ENCODE data around the gene FOSL2. TPM values are rescaled to one million over a fixed set of nuclear protein-coding genes. Genes with fewer than 3 reads are reported as not detected.

FOSL2 gene
- total RNA-seq, 2 donors from 2014 or later: 27.5 to 33.9 TPM

- H3K27ac ChIP-seq: no peak overlapping the region
These were observed 40.6 kb upstream of the FOSL2 start for GRCh38 chr2:28352104-28352503.

DNA sequence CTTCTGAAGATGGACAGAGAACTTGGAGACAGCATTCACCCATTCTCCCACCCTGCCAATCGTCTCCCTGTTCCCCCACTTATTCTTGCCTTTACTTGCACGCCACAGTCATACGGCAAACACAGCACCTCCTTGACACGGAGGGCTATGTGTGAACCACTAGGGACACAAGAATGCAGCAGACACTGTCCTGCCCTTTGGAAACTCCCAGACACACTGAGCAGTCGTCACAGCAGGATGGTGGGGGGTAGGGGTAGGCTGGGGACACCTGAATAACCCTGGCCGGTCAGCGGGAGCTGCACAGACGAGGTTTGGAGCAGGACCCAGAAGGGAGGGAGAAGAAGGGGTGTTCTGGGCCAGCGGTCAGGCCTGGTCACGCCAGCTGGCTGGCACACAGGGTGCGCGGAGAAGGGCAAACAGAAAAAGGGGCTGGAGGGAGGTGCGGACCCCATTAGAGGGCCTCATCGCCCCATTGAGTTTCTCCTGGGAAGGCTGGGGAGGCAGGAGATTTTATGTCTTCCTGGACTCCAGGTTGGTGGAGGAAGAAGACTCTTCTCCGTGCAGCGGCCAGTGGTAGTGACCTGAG, 40.0 kb upstream of the FOSL2 start:
- ATAC-seq: no peak
- H3K9me3 ChIP-seq: no peaks in the 10 kb centered on the region
- H3K27ac ChIP-seq: no peak overlapping the region
- H3K4me3 ChIP-seq: no peak overlapping the region
- 82 to 83% methylated on average over 14 to 16 of the region's 16 CpGs for WGBS, 2 donors
- H3K27me3 ChIP-seq: no peaks in the 10 kb centered on the region
- intact Hi-C loops (cut with DNase I): no loop called here
- H3K4me1 ChIP-seq: peaks cover 14% of the 10 kb centered on the region
- H3K36me3 ChIP-seq (replicated peaks in 1 of 2; ENCODE audit: insufficient read depth in 1 of 2, low read depth in 2 of 2): no peaks in the 10 kb centered on the region
- no peak for DNase-seq
- TF ChIP-seq, protein P1, sequence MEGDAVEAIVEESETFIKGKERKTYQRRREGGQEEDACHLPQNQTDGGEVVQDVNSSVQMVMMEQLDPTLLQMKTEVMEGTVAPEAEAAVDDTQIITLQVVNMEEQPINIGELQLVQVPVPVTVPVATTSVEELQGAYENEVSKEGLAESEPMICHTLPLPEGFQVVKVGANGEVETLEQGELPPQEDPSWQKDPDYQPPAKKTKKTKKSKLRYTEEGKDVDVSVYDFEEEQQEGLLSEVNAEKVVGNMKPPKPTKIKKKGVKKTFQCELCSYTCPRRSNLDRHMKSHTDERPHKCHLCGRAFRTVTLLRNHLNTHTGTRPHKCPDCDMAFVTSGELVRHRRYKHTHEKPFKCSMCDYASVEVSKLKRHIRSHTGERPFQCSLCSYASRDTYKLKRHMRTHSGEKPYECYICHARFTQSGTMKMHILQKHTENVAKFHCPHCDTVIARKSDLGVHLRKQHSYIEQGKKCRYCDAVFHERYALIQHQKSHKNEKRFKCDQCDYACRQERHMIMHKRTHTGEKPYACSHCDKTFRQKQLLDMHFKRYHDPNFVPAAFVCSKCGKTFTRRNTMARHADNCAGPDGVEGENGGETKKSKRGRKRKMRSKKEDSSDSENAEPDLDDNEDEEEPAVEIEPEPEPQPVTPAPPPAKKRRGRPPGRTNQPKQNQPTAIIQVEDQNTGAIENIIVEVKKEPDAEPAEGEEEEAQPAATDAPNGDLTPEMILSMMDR (IDR thresholded peaks at IDR 0.05): no peak
- no peak for TF ChIP-seq POLR2A (IDR thresholded peaks at IDR 0.05)

More at GRCh38 chr2:28352104-28352503, 40.6 kb upstream of the FOSL2 start:
- Histone ChIP-seq H3K4me3 (no peak overlapping the region), H3K4me1 (peaks cover 14% of the 10 kb centered on the region), H3K36me3 (replicated peaks in 1 of 2; ENCODE audit: insufficient read depth in 1 of 2, low read depth in 2 of 2) (no peaks in the 10 kb centered on the region), H3K9me3 (no peaks in the 10 kb centered on the region), H3K27me3 (no peaks in the 10 kb centered on the region)
- intact Hi-C loops (cut with DNase I): no loop called here
- DNase-seq (no peak), ATAC-seq (no peak)
- WGBS, 2 donors: 83 to 90% methylated on average over 5 of the region's 5 CpGs
- TF ChIP-seq POLR2A (IDR thresholded peaks at IDR 0.05): no peak
- TF ChIP-seq, protein P1 (IDR thresholded peaks at IDR 0.05): no peak

- ATAC-seq (no peak), DNase-seq (no peak)
- no peaks in the 10 kb centered on the region for H3K27me3 ChIP-seq
- H3K9me3 ChIP-seq: no peaks in the 10 kb centered on the region
- no peak overlapping the region for H3K4me3 ChIP-seq
- no peak for TF ChIP-seq POLR2A (IDR thresholded peaks at IDR 0.05)
- TF ChIP-seq, protein P1 (IDR thresholded peaks at IDR 0.05): no peak
- H3K27ac ChIP-seq: no peak overlapping the region
- H3K36me3 ChIP-seq (replicated peaks in 1 of 2; ENCODE audit: insufficient read depth in 1 of 2, low read depth in 2 of 2): no peaks in the 10 kb centered on the region
- intact Hi-C loops (cut with DNase I): no loop called here
- 94 to 97% methylated on average over 10 of the region's 10 CpGs for WGBS, 2 donors
- peaks cover 14% of the 10 kb centered on the region for H3K4me1 ChIP-seq
These were observed 37.6 kb upstream of the FOSL2 start for GRCh38 chr2:28354920-28355520.

- peak; percentile 35 to 73 (median 56) for DNase-seq
- TF ChIP-seq, protein P1 (IDR thresholded peaks at IDR 0.05): no peak
- TF ChIP-seq POLR2A (IDR thresholded peaks at IDR 0.05): no peak
- H3K4me1 ChIP-seq: peaks cover 14% of the 10 kb centered on the region
These were observed 37.0 kb upstream of the FOSL2 start for GRCh38 chr2:28355521-28356094.

More at GRCh38 chr2:28355521-28356094, 37.0 kb upstream of the FOSL2 start:
- H3K4me3 ChIP-seq: no peak overlapping the region
- 76 to 93% methylated on average over 3 to 6 of the region's 6 CpGs for WGBS, 2 donors
- intact Hi-C loops (cut with DNase I): no loop called here
- H3K36me3 ChIP-seq (replicated peaks in 1 of 2; ENCODE audit: insufficient read depth in 1 of 2, low read depth in 2 of 2): no peaks in the 10 kb centered on the region
- no peaks in the 10 kb centered on the region for H3K9me3 ChIP-seq
- no peaks in the 10 kb centered on the region for H3K27me3 ChIP-seq
- H3K27ac ChIP-seq: peak overlapping the region in 1 of 4 donors; percentile 27
- ATAC-seq: peak; percentile 13
